Keratinocyte (primary cell): ENCODE measurements around the gene CPTP. TPM values are rescaled to one million over a fixed set of nuclear protein-coding genes. Genes with fewer than 3 reads are reported as not detected.

ENCODE experiments used
- DNase-seq: peaks from one replicate; pipeline ENCODE4 v3.0.0-alpha.2; 2011; ENCODE audit warnings: low read depth, missing footprints, low spot score
- FAIRE-seq: peaks from 2 replicates; lab custom pipeline; 2011; peaks lifted over from hg19 to GRCh38; lab: Jason Lieb, UNC
- H2AFZ ChIP-seq: 2 replicates; pipeline ENCODE4 v1.6.0; 2012; ENCODE audit warnings: low read length, control low read depth, inconsistent platforms; ENCODE audit not compliant: control insufficient read depth
- H3K27ac ChIP-seq: 2 replicates; pipeline ENCODE4 v1.5.1; 2011; ENCODE audit warnings: low read length; ENCODE audit not compliant: control insufficient read depth, insufficient read depth
- H3K27me3 ChIP-seq: 3 replicates; pipeline ENCODE4 v1.6.0; 2011; ENCODE audit warnings: low read length; ENCODE audit not compliant: control insufficient read depth, insufficient read depth; ENCODE audit errors: extremely low read depth
- H3K36me3 ChIP-seq, 2 experiments: 2 replicates in 1 of 2; 3 replicates in 1 of 2; pipeline ENCODE4 v1.5.1; 2011; ENCODE audit warnings: low read length in 2 of 2, mild to moderate bottlenecking in 1 of 2; ENCODE audit not compliant: control insufficient read depth in 2 of 2, insufficient read depth in 2 of 2; ENCODE audit errors: extremely low read depth in 1 of 2
- H3K4me1 ChIP-seq: 3 replicates; pipeline ENCODE4 v1.5.1; 2011; ENCODE audit warnings: low read length; ENCODE audit not compliant: control insufficient read depth, insufficient read depth; ENCODE audit errors: extremely low read depth
- H3K4me2 ChIP-seq: 3 replicates; pipeline ENCODE4 v1.6.0; 2011; ENCODE audit warnings: low read depth, low read length; ENCODE audit not compliant: control insufficient read depth, insufficient read depth; ENCODE audit errors: extremely low read depth
- H3K4me3 ChIP-seq, 3 experiments: fragments of 200-600 bp in 1 of 3; sonication (generic) in 1 of 3; 2 replicates in 2 of 3; 3 replicates in 1 of 3; pipeline ENCODE4 v1.5.1; 2011 to 2016; ENCODE audit warnings: low read length in 3 of 3, mild to moderate bottlenecking in 3 of 3, control low read depth in 2 of 3, inconsistent platforms in 1 of 3, low read depth in 1 of 3, mixed read lengths in 1 of 3, mixed run types in 1 of 3, moderate library complexity in 1 of 3; ENCODE audit not compliant: control insufficient read depth in 2 of 3, insufficient read depth in 2 of 3; ENCODE audit errors: extremely low read depth in 1 of 3
- H3K79me2 ChIP-seq: 2 replicates; pipeline ENCODE4 v1.6.0; 2012; ENCODE audit warnings: low read length; ENCODE audit not compliant: control insufficient read depth, insufficient read depth
- H3K9ac ChIP-seq: 3 replicates; pipeline ENCODE4 v1.6.0; 2011; ENCODE audit warnings: low read length; ENCODE audit not compliant: control insufficient read depth, insufficient read depth; ENCODE audit errors: extremely low read depth
- H3K9me1 ChIP-seq: 3 replicates; pipeline ENCODE4 v1.6.0; 2011; ENCODE audit warnings: low read length; ENCODE audit not compliant: control insufficient read depth, insufficient read depth; ENCODE audit errors: extremely low read depth
- H3K9me3 ChIP-seq: 2 replicates; pipeline ENCODE4 v1.5.1; 2012; ENCODE audit warnings: low read depth, low read length; ENCODE audit not compliant: control insufficient read depth
- H4K20me1 ChIP-seq: 3 replicates; pipeline ENCODE4 v1.6.0; 2011; ENCODE audit warnings: low read length; ENCODE audit not compliant: control insufficient read depth, insufficient read depth; ENCODE audit errors: extremely low read depth
- EZH2 ChIP-seq: IDR thresholded peaks from one replicate; pipeline ENCODE4 v1.6.1; 2012; ENCODE audit warnings: inconsistent platforms, mild to moderate bottlenecking, low read length, moderate library complexity
- dilution Hi-C: fragments of 300-500 bp; cut with MboI; formaldehyde crosslinking; loops from one replicate; pipeline ENCODE4 v1.7.0; 2020; ENCODE audit warnings: low sequenced_read_pairs; ENCODE audit not compliant: extremely low pct_ligation_motif_present
- polyA plus RNA-seq, 5 experiments: library from polyadenylated mRNA; depleted of rRNA in 3 of 5; stranded (reverse) in 3 of 5; stranded (forward) in 1 of 5; unstranded in 1 of 5; fragments of >200 nt; gene quantifications; 1 replicate in 1 of 5; 2 replicates in 3 of 5; 3 replicates in 1 of 5; pipeline versions ENCODE4 v1.2.1 to v1.2.3, GENCODE V29; 2011 to 2012; ENCODE audit warnings: missing spikeins in 2 of 5, low read depth in 1 of 5, low replicate concordance in 1 of 5
- TF ChIP-seq, protein P1 (sequence below), 3 experiments: IDR thresholded peaks in 1 of 3; conservative IDR thresholded peaks in 1 of 3; optimal IDR thresholded peaks in 1 of 3; 2 replicates in 2 of 3; 3 replicates in 1 of 3; pipeline versions ENCODE3 to v1.5.1; 2011; ENCODE audit warnings: low read length in 3 of 3, mild to moderate bottlenecking in 3 of 3, moderate library complexity in 2 of 3, control low read depth in 1 of 3, inconsistent platforms in 1 of 3; ENCODE audit not compliant: insufficient read depth in 2 of 3; ENCODE audit errors: extremely low read depth in 1 of 3

Gene CPTP
- polyA plus RNA-seq, 1 donor (not counting 4 experiments of a cell fraction or from before 2014, with no cell fraction given): 5.8 TPM

DNA sequence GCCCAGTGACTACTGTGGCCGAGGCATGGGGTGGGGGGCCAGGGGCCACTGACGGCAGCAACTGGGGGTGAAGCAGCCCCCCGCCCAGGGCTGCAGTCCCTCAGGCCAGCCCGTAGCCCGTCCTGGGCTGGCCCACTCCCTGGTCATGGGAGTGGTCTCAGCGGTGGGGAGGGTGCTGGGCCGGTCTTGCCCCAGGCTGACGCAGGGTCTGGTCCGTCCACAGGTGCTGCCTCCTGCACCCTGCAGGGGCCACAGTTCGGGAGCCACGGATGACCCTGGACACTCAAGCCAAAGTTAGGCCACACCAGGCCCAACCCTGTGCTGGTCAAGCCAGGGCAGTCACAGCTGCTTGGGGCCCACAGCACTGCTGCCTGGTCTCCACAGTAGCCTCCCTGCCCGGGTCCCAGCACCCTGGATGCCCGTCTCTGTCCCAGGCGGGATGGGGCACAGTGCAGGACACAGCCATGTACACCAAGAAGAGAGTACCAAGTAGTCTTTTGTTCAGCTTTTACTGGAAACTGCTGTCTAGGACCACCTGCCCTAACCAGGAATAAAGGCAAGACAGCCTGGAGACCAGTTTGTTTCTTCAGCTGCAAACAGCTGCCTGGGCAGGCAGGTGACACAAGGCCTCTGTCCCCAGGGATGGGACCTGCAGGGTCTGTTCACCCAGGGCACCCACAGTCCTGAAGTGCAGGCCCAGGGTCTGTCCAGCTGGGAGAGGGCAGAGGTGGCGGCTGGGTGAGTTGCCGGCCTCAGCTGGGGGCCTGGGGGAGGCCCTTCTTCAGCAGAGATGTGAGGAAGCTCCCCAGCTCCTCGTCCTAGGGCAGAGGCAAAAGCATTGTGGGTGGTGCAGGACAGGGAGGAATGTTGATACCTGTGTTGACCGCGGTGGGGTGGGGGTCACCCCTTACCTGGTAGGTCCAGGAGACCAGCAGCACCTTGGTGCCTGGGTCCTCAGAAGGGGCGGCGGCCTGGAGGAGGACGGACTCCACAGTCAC lies 13.2 kb upstream of the CPTP start:
- Histone ChIP-seq H4K20me1 (peaks cover 8% of the 10 kb centered on the region), H3K4me2 (no peak overlapping the region), H3K4me1 (peaks cover 24% of the 10 kb centered on the region), H3K4me3 (no peak overlapping the region), H3K9me1 (no peaks in the 10 kb centered on the region), H3K36me3 (peaks cover 32 to 34% of the 10 kb centered on the region in 2 experiments), H3K79me2 (peaks cover 29% of the 10 kb centered on the region), H3K27ac (no peak overlapping the region), H3K9ac (no peak overlapping the region), H3K27me3 (no peaks in the 10 kb centered on the region), H3K9me3 (no peaks in the 10 kb centered on the region), H2AFZ (no peak overlapping the region)
- FAIRE-seq: no peak
- TF ChIP-seq, protein P1, sequence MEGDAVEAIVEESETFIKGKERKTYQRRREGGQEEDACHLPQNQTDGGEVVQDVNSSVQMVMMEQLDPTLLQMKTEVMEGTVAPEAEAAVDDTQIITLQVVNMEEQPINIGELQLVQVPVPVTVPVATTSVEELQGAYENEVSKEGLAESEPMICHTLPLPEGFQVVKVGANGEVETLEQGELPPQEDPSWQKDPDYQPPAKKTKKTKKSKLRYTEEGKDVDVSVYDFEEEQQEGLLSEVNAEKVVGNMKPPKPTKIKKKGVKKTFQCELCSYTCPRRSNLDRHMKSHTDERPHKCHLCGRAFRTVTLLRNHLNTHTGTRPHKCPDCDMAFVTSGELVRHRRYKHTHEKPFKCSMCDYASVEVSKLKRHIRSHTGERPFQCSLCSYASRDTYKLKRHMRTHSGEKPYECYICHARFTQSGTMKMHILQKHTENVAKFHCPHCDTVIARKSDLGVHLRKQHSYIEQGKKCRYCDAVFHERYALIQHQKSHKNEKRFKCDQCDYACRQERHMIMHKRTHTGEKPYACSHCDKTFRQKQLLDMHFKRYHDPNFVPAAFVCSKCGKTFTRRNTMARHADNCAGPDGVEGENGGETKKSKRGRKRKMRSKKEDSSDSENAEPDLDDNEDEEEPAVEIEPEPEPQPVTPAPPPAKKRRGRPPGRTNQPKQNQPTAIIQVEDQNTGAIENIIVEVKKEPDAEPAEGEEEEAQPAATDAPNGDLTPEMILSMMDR (optimal IDR thresholded peaks at IDR 0.05 in 1 of 3, IDR thresholded peaks at IDR 0.05 in 1 of 3, conservative IDR thresholded peaks at IDR 0.05 in 1 of 3; ENCODE audit: extremely low read depth in 1 of 3, insufficient read depth in 2 of 3, low read length in 3 of 3): no peak
- TF ChIP-seq EZH2: no peak
- DNase-seq: no peak
- dilution Hi-C loops: no loop called here

DNA sequence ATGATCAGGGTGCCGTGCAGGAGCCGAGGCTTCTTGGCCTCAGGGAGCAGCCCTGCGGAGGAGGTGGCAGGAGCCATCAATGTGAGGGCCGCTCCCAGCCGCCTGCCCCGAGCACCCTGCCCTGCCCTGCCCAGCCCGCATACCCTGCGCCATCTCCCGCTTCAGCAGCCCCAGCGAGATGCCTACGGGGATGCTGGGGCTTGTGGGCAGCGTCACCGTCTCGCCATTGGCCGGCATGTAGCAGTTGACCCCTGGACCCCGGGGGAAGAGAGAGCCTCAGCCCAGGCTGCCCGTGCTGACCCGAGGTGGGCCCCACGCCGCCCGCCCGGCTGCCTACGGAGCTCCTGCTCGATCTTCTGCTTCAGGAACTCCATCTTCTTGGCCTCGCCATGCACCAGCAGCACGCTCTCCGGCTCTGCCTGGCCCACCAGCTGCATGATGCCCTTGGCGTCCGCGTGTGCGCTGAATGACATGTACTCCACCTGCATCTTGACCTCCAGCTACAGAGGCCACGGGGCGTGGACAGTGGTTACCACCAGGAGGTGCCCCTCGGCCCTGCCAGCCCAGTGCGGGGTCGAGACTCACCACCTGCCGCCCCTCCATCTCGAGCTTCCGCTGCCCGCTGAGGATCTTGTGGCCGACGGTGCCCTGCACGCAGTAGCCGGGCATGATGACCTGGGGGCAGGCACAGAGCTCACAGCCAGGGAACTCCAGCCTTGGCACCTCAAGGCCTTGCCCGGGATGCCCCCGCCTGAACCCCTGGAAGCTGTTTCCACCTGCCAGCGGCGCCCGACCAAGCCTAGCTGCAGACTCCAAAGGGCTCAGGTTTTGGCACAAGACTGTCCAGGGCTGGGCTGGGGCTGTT lies 11.9 kb upstream of the CPTP start:
- Histone ChIP-seq H3K27ac (no peak overlapping the region), H3K9me3 (no peaks in the 10 kb centered on the region), H3K36me3 (peaks cover 33 to 39% of the 10 kb centered on the region in 2 experiments), H4K20me1 (peaks cover 8% of the 10 kb centered on the region), H3K9ac (no peak overlapping the region), H3K27me3 (no peaks in the 10 kb centered on the region), H3K4me3 (no peak overlapping the region), H2AFZ (no peak overlapping the region), H3K4me2 (no peak overlapping the region), H3K9me1 (no peaks in the 10 kb centered on the region), H3K4me1 (peaks cover 18% of the 10 kb centered on the region), H3K79me2 (peaks cover 27% of the 10 kb centered on the region)
- dilution Hi-C loops: no loop called here
- FAIRE-seq (no peak), DNase-seq (no peak)
- TF ChIP-seq EZH2: no peak
